ENCODE results near the gene CALHM3. TPM values are rescaled to one million over a fixed set of nuclear protein-coding genes. Genes with fewer than 3 reads are reported as not detected.
A peak's percentile ranks its signal among the peaks of the same experiment; 100 is the strongest.
"Not testable (repeated sequence)": the region's sequence is repeated elsewhere in the genome, so short reads cannot be mapped to it uniquely, and the experiment has no call there.

CALHM3 gene
- total RNA-seq (2014; rRNA removed; shearing (Covaris generic)), result 0.29 TPM in 1 of 2 replicates, not detected in the other

- DNase-seq (ENCODE audit: low read depth), result peak; percentile 66
Measured at GRCh38 chr10:103479135-103479534, at the start of gene CALHM3. Gene CALHM3, minus strand, starts transcription at chr10:103479240. Its CDS starts 208 bp downstream, at chr10:103479032.

GRCh38 chr10:103528549-103528948, 49.5 kb upstream of the CALHM3 start:
- no peak for DNase-seq (ENCODE audit: low read depth)

- peak; percentile 70 for DNase-seq (ENCODE audit: low read depth)
Measured at GRCh38 chr10:103527476-103527875, 48.4 kb upstream of the CALHM3 start.

GRCh38 chr10:103525901-103526300, 46.9 kb upstream of the CALHM3 start:
- no peak for DNase-seq (ENCODE audit: low read depth)

- DNase-seq (ENCODE audit: low read depth), result no peak
Measured at GRCh38 chr10:103523683-103524082, 44.6 kb upstream of the CALHM3 start.

GRCh38 chr10:103522006-103522405, 43.0 kb upstream of the CALHM3 start:
- DNase-seq (ENCODE audit: low read depth), result not testable (repeated sequence)

- no peak for DNase-seq (ENCODE audit: low read depth)
Measured at GRCh38 chr10:103519798-103520197, 40.8 kb upstream of the CALHM3 start.

GRCh38 chr10:103517234-103518085, 38.4 kb upstream of the CALHM3 start:
- DNase-seq (ENCODE audit: low read depth), result peak; percentile 24

GRCh38 chr10:103514244-103514643, 35.2 kb upstream of the CALHM3 start:
- no peak for DNase-seq (ENCODE audit: low read depth)

GRCh38 chr10:103513380-103514060, 34.5 kb upstream of the CALHM3 start:
- no peak for DNase-seq (ENCODE audit: low read depth)

GRCh38 chr10:103512591-103513379, 33.7 kb upstream of the CALHM3 start:
- DNase-seq (ENCODE audit: low read depth), result no peak

- DNase-seq (ENCODE audit: low read depth), result no peak
Measured at GRCh38 chr10:103512166-103512565, 33.1 kb upstream of the CALHM3 start.

GRCh38 chr10:103510791-103511752, 32.0 kb upstream of the CALHM3 start:
- DNase-seq (ENCODE audit: low read depth), result no peak

GRCh38 chr10:103510046-103510685, 31.1 kb upstream of the CALHM3 start:
- no peak for DNase-seq (ENCODE audit: low read depth)

- DNase-seq (ENCODE audit: low read depth), result no peak
Measured at GRCh38 chr10:103507235-103508191, 28.5 kb upstream of the CALHM3 start.

GRCh38 chr10:103506061-103506460, 27.0 kb upstream of the CALHM3 start:
- DNase-seq (ENCODE audit: low read depth), result no peak

GRCh38 chr10:103504181-103504783, 25.2 kb upstream of the CALHM3 start:
- DNase-seq (ENCODE audit: low read depth), result peak; percentile 92

GRCh38 chr10:103503777-103504176, 24.7 kb upstream of the CALHM3 start:
- DNase-seq (ENCODE audit: low read depth), result not testable (repeated sequence)
